Activated CD8-positive, alpha-beta memory T cell treated with anti-CD3 and anti-CD28 coated beads, Interleukin-2, amount 50 U/mL, for 4 hours (primary cell): ENCODE results near the gene VAX1.
"Not testable (repeated sequence)": the region's sequence is repeated elsewhere in the genome, so short reads cannot be mapped to it uniquely, and the experiment has no call there.

ENCODE experiments used
- DNase-seq: peaks from one replicate; pipeline ENCODE4 v3.0.0-alpha.2; 2020

VAX1 gene

DNA sequence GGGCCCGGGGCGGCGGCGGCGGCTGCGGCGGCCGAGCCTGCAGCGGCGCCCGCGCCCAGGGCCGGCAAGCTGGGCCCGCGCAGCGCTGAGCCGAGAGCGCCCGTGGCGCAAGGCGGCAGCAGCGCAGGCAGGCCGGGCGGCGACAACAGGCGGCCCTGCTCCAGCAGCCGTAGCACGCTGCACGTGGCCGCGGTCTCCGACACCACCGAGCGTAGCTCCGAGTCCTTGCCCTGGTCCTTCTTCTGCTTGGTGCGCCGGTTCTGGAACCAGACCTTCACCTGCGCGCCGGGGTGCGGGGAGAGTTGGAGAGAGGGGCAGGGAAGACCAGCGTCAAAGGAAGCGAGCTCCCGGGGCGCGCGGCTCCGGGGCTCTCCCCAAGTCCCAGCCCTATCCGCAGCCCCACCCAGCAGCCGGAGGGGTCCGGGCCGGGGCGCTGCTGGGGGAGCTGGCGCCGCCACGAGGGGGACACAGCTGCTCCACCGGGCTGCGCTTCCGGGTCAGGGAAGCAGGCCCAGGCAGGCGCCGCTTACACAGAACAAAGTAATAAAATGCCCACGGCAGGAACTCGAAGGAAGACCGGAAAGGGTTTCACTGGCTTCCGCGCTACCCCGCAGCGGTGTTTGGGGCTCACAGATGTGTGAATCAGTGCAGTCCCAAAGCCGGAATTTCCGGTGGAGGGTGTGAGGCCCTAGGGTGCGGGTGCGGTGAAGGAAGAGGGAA, 3.6 kb downstream of the VAX1 start:
- DNase-seq, result no peak

DNA sequence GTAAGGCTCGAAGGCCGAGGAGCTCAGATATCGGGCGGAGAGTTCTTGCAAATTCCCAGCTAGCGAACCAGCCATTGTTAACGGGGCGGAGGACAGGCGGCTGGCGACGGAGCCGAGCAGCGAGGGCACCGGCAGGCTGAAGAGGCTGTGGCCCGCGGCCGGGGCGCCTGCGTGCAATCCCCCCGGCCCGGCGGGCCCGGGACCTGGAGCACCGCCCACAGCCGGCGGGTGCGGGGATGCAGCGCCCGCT, 4.1 kb downstream of the VAX1 start:
- no peak for DNase-seq

DNA sequence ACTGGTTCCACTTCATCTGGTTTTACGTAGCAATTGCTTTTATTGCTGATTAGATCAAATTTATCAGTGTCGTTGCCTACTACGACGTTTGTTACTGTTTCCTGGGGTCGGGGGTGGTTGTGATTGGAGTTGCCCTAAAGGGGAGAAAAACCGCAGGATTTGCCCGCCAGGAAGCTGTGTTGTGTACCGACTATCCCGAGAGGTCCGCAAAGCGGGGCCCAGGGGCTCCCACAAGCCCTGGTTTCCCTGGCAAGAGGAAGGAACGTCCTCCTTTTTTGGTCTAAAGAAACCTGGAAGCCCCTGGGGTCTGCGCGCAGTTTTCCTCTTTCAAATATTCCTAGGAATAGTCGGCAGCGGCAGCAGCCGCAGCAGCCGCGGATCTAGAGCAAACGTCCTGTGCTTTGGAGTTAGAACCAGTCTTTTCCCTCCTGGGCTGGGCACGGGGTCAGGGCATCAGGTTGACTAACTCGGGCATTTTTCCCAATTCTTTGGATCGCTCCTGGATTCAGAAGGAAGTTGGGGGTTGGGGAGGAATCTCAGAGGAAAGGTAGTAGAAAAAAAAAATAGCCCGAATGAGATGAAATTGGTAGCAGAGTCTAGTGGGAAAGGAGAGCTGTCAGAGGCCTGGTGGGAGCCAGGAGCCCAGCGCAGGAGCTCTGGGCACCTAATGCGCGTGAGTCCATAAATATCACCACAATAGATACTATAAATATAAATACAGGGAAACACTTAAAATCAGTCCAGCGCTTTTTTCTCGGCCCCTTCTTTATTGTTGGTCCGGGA, 4.6 kb downstream of the VAX1 start:
- no peak for DNase-seq

DNA sequence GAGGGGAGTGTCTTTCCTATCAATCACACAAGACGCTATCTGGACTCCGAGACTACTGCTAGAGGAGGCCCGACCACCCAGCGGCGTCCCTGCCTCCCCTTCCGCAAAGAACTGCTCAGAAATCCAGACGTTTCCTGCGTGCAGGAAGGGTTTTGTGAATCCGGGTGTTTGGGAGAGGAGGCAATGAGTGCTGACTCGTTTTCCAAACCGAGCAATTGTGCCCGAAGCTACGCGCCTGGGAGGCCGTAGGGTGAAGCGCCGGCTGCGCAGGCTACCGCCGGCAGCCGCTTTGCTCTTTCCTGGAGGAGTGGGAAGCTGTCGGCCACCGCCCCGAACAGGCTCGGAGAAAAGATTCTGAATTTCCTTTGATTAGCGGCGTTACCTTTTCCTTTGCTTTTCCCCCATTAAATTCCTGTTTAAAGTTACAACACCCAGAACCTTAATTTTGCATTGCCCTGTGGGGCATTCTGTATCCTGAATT, 5.3 kb downstream of the VAX1 start:
- no peak for DNase-seq

DNA sequence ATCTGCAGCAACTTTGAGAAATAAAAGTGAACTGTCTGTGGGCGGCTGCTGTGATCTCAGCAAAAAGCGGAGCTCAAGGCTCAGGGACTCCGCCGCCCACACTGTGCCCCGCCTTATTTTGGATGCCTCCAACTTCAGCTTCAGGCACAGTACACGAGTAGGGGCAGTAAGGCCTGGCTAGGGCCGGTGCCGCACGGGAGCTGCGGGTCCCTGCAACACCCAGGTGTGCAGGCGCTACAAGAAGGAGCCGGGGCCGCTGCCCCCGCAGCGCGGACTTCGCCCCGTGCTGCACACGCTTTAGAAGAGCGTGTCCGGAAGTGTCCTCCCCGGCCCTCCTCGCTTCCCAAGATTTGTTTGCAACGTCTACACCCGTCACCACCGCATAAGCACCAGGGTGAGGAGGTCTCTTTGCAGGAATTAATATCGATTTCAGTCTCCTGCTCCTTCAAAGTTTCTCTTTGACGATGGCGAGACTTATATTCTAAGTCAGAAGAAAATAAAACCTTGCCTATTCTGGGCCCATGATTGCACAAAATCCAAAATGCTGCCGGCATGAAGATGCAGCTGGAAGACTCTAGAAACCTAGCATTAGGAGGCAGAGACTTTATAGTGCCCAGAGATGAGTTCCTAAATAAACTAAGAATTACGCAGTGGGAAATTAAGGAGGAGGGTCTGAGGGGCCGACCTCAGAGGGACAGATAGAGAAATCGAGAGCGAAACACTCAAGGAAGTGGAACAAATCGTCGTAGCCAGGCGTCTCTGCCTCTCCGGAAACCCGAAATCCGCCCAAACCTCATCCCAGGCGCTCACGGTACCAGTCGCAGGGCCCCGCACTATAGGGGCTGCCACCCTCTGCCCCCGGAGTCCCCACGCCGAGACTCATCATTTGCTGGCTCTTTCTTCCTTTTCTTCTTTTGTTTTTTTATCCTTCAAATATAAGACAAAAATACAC, 6.4 kb downstream of the VAX1 start:
- DNase-seq, result no peak

DNA sequence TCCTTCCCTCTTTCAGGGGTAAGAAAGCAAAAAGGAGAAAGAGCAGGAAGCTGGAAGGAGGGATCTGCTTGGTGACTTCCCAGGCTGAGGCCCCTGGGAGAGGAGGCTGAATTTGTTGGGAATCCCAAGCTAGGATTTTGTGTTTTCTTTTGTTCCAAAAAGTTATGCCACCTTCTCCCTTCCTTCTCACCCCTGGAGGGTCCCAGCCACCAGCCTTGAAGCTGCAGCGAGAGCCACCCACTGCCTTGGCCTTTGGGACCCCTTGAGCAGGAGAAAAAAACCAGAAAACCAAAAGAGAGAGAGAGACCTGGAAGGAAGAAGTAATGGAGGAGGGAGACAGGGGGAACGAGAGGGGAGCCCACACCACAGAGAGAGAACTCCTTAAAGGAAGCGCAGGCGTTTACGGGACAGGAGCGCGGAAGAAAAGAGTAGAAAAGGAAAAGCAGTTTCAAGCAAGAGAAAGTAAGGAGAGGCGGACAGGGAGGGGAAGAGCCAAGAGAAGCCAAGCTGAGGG, 7.2 kb downstream of the VAX1 start:
- no peak for DNase-seq

DNA sequence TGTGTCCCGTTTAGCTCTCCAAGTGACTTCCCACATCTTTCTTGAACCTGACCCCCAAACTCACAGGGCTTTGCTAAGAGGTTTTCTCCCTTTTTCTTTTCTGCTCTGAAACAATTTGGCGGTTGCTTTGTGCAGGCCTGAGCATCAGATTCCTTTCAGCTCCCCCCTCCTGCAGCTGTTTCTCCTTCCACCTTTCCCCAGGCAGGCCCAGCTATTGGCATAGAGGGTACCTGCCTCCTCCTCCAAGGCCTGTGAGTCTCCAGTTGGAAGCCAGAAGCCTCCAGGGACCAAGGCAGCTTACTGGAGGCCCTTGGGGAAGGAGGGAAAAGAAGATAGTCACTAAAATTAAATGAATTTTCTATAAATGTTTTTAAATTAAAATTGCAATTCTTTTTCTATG, 7.7 kb downstream of the VAX1 start:
- no peak for DNase-seq

DNA sequence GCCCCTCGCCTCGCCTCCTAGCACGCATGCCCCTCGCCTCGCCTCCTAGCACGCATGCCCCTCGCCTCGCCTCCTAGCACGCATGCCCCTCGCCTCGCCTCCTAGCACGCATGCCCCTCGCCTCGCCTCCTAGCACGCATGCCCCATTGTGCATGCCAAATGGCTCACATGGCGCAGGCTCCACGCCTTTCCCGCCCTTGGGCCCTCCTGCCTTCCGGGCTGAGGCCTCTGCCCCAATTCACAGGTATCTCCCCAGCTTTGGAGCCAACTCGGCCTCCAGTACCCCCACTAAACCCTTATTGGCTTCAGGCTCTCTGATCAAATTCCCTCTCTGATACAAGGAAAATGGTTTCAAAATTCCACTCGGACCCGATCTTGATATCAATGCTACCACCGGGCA, 11.4 kb downstream of the VAX1 start:
- DNase-seq, result not testable (repeated sequence)

DNA sequence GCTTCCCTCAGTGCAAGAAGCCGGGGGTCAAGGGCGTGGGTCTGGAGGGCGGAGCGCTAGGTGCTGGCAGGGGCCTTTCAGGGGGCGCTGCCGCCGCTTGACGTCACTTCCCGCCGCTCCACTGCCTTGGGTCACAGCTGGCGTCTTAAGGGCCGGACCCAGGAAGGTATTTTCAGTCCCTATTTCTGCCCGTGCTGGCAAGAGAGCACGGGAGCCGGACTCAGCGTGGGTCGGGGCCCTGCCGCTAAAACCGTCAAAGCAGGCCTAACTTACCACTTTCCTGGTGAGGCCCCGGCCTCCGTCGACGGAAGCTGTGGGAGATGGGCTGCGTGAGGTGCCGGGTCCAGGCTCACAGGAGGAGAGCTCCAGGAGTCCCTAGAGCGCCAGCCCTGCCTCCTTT, 12.0 kb downstream of the VAX1 start:
- DNase-seq, result no peak

DNA sequence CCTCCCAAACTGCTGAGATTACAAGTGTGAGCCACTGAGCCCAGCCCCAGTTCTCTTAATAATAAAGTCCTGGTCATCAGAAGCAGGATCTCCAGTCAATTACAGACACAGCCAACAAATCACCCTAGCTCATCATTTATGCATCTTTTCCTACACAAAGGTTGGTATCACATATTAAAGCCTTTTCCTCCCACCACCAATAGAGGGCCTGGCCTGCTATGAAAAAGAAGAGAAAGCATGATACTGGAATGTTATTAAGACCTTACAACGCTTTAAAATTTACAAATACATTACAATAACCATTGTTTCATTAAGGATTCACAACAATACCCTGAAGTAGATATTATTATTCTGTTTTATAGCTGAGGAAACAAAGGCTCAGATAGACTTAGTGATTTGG, 25.9 kb downstream of the VAX1 start:
- DNase-seq, result no peak

DNA sequence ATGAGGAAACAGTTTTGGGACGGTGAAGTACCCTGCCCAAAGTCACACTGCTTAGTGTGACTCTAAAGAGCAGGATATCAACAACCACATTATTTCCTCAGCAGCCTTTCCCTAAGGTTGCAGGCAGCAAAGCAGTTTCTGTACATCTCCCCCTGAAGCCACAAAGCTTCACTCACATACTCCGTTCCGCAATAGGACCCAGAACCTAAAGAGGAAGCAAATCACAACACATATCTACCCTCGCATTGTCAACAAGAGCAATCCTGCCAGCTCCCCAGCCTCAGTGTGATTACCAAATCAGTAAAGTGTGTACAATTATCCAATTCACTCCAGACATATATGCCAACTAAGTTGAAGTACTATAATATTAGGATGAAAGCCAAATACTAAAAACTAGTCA, 30.8 kb downstream of the VAX1 start:
- DNase-seq, result no peak

DNA sequence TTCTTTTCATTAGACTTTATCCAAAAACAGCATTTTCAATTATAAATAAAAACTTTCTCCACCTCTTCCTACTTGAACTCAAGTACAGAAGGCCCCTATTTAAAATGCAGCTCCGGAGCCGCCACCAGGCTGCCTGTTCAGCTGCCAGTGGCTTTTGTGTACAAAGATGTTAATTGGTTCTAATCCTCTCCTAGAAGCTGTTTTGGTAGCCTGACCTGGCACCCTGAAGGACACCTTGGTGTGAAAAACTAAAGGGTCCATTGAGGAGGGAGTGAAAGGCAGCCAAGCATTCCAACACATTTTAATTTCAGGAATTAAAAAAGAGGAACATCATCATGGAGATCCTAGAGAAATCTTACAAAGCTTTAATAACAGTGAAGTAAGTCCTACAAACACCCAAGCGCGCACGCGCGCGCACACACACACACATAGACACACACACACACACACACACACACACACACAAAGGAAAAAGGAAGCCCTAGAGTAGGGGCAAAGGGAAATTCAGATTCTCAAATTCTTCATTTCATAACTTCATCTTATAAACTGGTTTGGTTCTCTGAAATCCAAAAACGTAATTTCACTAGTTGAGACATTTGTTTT, 41.4 kb downstream of the VAX1 start:
- no peak for DNase-seq

DNA sequence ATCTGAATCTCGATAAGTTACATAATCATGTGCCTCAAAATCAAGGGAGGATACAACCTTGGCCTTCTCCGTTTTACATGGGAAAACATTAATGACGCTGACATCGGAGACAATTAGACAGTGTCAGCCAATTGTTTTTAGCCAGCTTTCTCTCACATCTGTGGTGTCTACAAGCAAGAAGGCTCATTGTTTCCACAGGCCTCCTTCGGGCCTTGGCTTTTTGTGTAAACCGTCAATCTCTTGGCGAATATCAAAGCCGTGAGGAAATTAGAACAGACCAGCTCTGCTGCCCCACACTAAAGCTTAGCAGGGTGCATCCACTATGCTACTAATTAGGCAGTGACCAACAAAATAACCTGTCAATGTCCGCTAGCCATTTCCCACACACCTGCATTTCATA, 43.2 kb downstream of the VAX1 start:
- no peak for DNase-seq

DNA sequence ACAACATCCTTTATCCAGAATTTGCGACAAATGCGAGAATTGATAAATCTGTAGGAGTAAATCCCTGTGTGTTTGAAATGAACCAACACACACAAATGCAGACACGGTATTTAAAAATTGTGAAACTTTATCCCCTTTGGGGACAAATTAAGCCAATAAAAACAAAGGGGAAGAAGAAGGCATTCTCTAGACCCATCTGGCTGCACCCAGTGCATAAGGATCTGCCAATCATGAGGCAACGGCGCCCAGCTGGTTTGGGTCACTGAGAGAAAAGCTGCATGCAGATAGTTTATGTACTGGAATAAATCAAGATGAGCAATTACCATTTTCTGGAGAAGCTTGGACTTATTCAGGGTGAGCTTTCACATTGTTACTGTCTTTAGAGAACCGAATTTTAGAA, 45.7 kb downstream of the VAX1 start:
- DNase-seq, result no peak

DNA sequence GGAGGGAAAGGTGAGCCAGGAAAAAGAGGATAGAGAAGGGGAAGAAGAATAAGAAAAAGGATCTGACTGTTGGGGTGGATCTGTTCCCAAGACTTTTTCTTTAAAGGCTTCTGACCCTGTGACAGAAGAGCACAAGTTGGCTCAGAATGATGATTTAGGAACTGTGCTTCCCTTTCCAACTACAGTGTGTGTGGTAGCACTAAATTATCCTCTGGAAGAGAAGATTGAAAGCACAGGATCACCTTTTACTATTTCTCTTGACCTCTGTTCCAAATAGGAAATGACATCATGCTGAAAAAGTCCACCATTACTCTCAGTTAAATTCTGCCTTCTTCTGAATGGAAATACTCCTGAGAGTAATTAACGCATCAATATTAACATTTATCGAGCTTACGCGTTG, 47.2 kb downstream of the VAX1 start:
- DNase-seq, result no peak

DNA sequence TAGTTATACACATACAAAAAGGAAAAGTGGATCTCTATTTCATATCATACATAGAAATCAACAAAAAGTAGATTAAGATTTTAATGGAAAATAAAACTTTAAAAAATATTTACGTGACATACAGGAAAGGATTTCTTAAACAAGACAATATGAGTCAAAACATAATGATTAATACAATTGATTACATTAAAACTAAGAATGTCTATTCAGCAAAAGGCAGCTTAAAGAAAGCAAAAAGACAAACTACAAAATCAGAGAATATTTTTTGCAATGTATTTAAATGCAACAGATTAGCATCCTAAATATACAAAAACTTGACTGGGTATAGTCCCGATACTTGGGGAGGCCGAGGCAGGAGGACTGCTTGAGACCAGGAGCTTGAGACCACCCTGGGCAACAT, 50.5 kb downstream of the VAX1 start:
- DNase-seq, result no peak

DNA sequence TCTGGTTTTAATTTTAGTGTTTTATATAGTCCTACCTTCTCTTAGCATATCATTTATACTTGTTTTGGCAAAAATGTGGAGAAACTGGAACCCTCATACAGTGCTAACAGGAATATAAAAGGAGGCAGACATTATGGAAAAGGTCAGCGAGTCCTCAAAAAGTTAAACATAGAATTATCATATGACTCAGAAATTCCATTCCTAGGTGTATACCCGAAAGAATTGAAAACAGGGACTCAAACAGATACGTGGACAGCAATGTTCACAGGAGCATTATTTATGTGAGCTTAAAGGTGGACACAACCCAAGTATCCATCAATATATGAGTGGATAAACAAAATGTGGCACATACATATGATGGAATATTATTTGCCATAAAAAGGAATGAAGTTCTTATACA, 51.5 kb downstream of the VAX1 start:
- no peak for DNase-seq

DNA sequence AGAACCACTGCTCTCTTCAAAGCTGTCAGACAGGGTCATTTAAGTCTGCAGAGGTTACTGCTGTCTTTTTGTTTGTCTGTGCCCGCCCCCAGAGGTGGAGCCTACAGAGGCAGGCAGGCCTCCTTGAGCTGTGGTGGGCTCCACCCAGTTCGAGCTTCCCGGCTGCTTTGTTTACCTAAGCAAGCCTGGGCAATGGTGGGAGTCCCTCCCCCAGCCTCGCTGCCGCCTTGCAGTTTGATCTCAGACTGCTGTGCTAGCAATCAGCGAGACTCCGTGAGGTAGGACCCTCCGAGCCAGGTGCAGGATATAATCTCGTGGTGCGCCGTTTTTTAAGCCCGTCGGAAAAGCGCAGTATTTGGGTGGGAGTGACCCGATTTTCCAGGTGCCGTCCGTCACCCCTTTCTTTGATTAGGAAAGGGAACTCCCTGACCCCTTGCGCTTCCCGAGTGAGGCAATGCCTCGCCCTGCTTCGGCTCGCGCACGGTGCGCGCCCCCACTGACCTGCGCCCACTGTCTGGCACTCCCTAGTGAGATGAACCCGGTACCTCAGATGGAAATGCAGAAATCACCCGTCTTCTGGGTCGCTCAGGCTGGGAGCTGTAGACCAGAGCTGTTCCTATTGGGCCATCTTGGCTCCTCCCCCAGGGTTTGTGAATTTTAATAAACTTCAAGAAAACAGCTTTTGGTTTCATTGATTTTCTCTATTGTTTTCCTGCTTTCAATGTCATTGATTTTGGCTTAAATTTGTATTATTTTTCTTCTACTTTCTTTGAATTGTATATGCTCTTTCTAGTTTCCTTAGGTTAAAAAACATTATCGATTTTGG, 53.4 kb downstream of the VAX1 start:
- not testable (repeated sequence) for DNase-seq
